A673 (cell line): Measurements from ENCODE around the gene COMMD6.

Source experiments
- EZH2 ChIP-seq: fragments of 200-600 bp; sonication (generic); IDR thresholded peaks from 2 replicates; pipeline ENCODE4 v1.6.1; 2017; ENCODE audit warnings: borderline replicate concordance, low read depth, mild to moderate bottlenecking, mixed read lengths, antibody characterized with exemption, low read length; ENCODE audit not compliant: poor library complexity, severe bottlenecking
- TF ChIP-seq, protein P1 (sequence below): fragments of 300-800, 200-600 bp; sonication (generic); conservative IDR thresholded peaks from 2 replicates; pipeline ENCODE4 v1.5.1; 2017; ENCODE audit warnings: low read depth, mild to moderate bottlenecking, antibody characterized with exemption, low read length, moderate library complexity, mixed read lengths

- TF ChIP-seq, protein P1, sequence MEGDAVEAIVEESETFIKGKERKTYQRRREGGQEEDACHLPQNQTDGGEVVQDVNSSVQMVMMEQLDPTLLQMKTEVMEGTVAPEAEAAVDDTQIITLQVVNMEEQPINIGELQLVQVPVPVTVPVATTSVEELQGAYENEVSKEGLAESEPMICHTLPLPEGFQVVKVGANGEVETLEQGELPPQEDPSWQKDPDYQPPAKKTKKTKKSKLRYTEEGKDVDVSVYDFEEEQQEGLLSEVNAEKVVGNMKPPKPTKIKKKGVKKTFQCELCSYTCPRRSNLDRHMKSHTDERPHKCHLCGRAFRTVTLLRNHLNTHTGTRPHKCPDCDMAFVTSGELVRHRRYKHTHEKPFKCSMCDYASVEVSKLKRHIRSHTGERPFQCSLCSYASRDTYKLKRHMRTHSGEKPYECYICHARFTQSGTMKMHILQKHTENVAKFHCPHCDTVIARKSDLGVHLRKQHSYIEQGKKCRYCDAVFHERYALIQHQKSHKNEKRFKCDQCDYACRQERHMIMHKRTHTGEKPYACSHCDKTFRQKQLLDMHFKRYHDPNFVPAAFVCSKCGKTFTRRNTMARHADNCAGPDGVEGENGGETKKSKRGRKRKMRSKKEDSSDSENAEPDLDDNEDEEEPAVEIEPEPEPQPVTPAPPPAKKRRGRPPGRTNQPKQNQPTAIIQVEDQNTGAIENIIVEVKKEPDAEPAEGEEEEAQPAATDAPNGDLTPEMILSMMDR = peak; percentile 90
- no peak for TF ChIP-seq EZH2
These were observed 55.4 kb downstream of the COMMD6 start, which contains the start of gene TBC1D4 for GRCh38 chr13:75482070-75482819.
